IMR-90 (cell line): ENCODE measurements around the gene PIP5K1C. TPM values are rescaled to one million over a fixed set of nuclear protein-coding genes. Genes with fewer than 3 reads are reported as not detected.

Source experiments
- ATAC-seq: fragments of 200-7000 bp; cut with Tn5 transposase; 2 replicates; pipeline ENCODE4 v1.9.1; 2020; ENCODE audit warnings: low read depth, mild to moderate bottlenecking, moderate library complexity
- BruUV-seq: library from RNA; stranded (reverse); fragments of 400-500 nt; replicated peaks from 2 replicates; lab custom pipeline; 2021; lab: Mats Ljungman, UMichigan
- CTCF ChIA-PET: fragments of 300-600 bp; formaldehyde crosslinking; extraction: SDS; loops from one replicate; lab custom pipeline; 2021; ENCODE audit warnings: antibody characterized with exemption; lab: Yijun Ruan, JAX
- POLR2A ChIA-PET: fragments of 300-600 bp; sonication (Branson Sonifier 250); formaldehyde crosslinking; loops from one replicate; lab custom pipeline; 2022; ENCODE audit warnings: antibody characterized with exemption; ENCODE audit not compliant: unreplicated experiment; lab: Charles Lee
- DNase-seq: peaks from one replicate; pipeline ENCODE4 v3.0.0; 2013
- H2AFZ ChIP-seq: replicated peaks from 2 replicates; pipeline ENCODE3; 2013; ENCODE audit warnings: low read length, mild to moderate bottlenecking; ENCODE audit not compliant: poor library complexity
- H2AK5ac ChIP-seq: 2 replicates; pipeline ENCODE4 v1.6.1; 2013; ENCODE audit warnings: low read depth, low read length, inconsistent platforms
- H2AK9ac ChIP-seq: replicated peaks from 2 replicates; pipeline ENCODE3; 2013; ENCODE audit warnings: mild to moderate bottlenecking, low read depth, low read length, moderate library complexity; ENCODE audit not compliant: poor library complexity
- H2BK120ac ChIP-seq: 2 replicates; pipeline ENCODE4 v1.6.1; 2013; ENCODE audit warnings: low read depth, low read length, inconsistent platforms
- H2BK15ac ChIP-seq: 3 replicates; pipeline ENCODE4 v1.6.1; 2013; ENCODE audit warnings: low read depth, low read length, inconsistent platforms
- H2BK20ac ChIP-seq: 2 replicates; pipeline ENCODE4 v1.6.1; 2013; ENCODE audit warnings: low read depth, mild to moderate bottlenecking, inconsistent platforms, low read length, moderate library complexity
- H2BK5ac ChIP-seq: 2 replicates; pipeline ENCODE4 v1.6.1; 2013; ENCODE audit warnings: mild to moderate bottlenecking, low read depth, low read length, inconsistent platforms; ENCODE audit not compliant: poor library complexity, severe bottlenecking
- H3K14ac ChIP-seq: replicated peaks from 2 replicates; pipeline ENCODE4 v1.6.1; 2013; ENCODE audit warnings: low read depth, low read length, inconsistent platforms
- H3K18ac ChIP-seq: 2 replicates; pipeline ENCODE4 v1.6.1; 2013; ENCODE audit warnings: low read depth, low read length, control low read depth
- H3K23ac ChIP-seq: 2 replicates; pipeline ENCODE4 v1.6.1; 2013; ENCODE audit warnings: low read depth, low read length, inconsistent platforms
- H3K27ac ChIP-seq: 2 replicates; pipeline ENCODE4 v1.5.1; 2013; ENCODE audit warnings: mild to moderate bottlenecking, control low read depth, low read length; ENCODE audit not compliant: insufficient read depth
- H3K27me3 ChIP-seq: 2 replicates; pipeline ENCODE4 v1.6.1; 2013; ENCODE audit warnings: low read length; ENCODE audit not compliant: control insufficient read depth, insufficient read depth
- H3K36me3 ChIP-seq: 2 replicates; pipeline ENCODE4 v1.6.1; 2013; ENCODE audit warnings: low read length, mixed read lengths; ENCODE audit not compliant: control insufficient read depth, insufficient read depth
- H3K4ac ChIP-seq: 2 replicates; pipeline ENCODE4 v1.6.1; 2013; ENCODE audit warnings: low read depth, low read length, inconsistent platforms
- H3K4me1 ChIP-seq: 2 replicates; pipeline ENCODE4 v1.6.1; 2013; ENCODE audit warnings: low read length, mixed read lengths; ENCODE audit not compliant: control insufficient read depth, insufficient read depth
- H3K4me2 ChIP-seq: 2 replicates; pipeline ENCODE4 v1.6.1; 2013; ENCODE audit warnings: low read depth, mild to moderate bottlenecking, control low read depth, low read length, moderate library complexity
- H3K4me3 ChIP-seq: 2 replicates; pipeline ENCODE4 v1.5.1; 2013; ENCODE audit warnings: low read depth, mild to moderate bottlenecking, control low read depth, low read length, moderate library complexity; ENCODE audit not compliant: insufficient read depth
- H3K56ac ChIP-seq: 2 replicates; pipeline ENCODE4 v1.6.1; 2013; ENCODE audit warnings: low read length, inconsistent platforms; ENCODE audit not compliant: insufficient read depth; ENCODE audit errors: extremely low read depth
- H3K79me1 ChIP-seq, 2 experiments: 2 replicates each; pipeline ENCODE4 v1.6.1; 2013; ENCODE audit warnings: low read length in 2 of 2, inconsistent platforms in 1 of 2, low read depth in 1 of 2
- H3K9ac ChIP-seq: 2 replicates; pipeline ENCODE4 v1.6.1; 2013; ENCODE audit warnings: low read depth, low read length, control low read depth
- H3K9me1 ChIP-seq: 2 replicates; pipeline ENCODE4 v1.6.1; 2013; ENCODE audit warnings: low read length, inconsistent platforms; ENCODE audit not compliant: insufficient read depth
- H3K9me3 ChIP-seq: 2 replicates; pipeline ENCODE4 v1.6.1; 2013; ENCODE audit warnings: low read length; ENCODE audit not compliant: control insufficient read depth, insufficient read depth
- H4K20me1 ChIP-seq: 2 replicates; pipeline ENCODE4 v1.6.1; 2013; ENCODE audit warnings: low read length, inconsistent platforms; ENCODE audit not compliant: insufficient read depth
- H4K5ac ChIP-seq: 2 replicates; pipeline ENCODE4 v1.6.1; 2013; ENCODE audit warnings: mild to moderate bottlenecking, low read depth, low read length, control low read depth
- H4K8ac ChIP-seq, 2 experiments: 2 replicates each; pipeline ENCODE4 v1.6.1; 2013; ENCODE audit warnings: low read depth in 2 of 2, low read length in 2 of 2, control low read depth in 1 of 2, inconsistent platforms in 1 of 2
- H4K91ac ChIP-seq: 2 replicates; pipeline ENCODE4 v1.6.1; 2013; ENCODE audit warnings: low read depth, low read length, inconsistent platforms; ENCODE audit not compliant: insufficient read depth
- BHLHE40 ChIP-seq: fragments of 150-350 bp; IDR thresholded peaks from 2 replicates; pipeline ENCODE4 v1.6.1; 2016; ENCODE audit warnings: mild to moderate bottlenecking, low read depth, low read length
- CEBPB ChIP-seq: IDR thresholded peaks from 2 replicates; pipeline ENCODE4 v1.6.1; 2012; ENCODE audit warnings: low read depth, low read length, improper control_type of control experiment
- MAFK ChIP-seq: IDR thresholded peaks from 2 replicates; pipeline ENCODE4 v1.6.1; 2012; ENCODE audit warnings: low read depth, low read length, improper control_type of control experiment
- MAZ ChIP-seq: IDR thresholded peaks from 2 replicates; pipeline ENCODE4 v1.6.1; 2012; ENCODE audit warnings: low read depth, mild to moderate bottlenecking, low read length, improper control_type of control experiment, moderate library complexity, borderline replicate concordance
- MXI1 ChIP-seq: IDR thresholded peaks from 2 replicates; pipeline ENCODE4 v1.6.1; 2012; ENCODE audit warnings: low read depth, mild to moderate bottlenecking, low read length, moderate library complexity, borderline replicate concordance
- POLR2A ChIP-seq: IDR thresholded peaks from 2 replicates; pipeline ENCODE4 v1.6.1; 2012; ENCODE audit warnings: mild to moderate bottlenecking, low read depth, low read length
- RAD21 ChIP-seq: IDR thresholded peaks from 2 replicates; pipeline ENCODE4 v1.6.1; 2012; ENCODE audit warnings: low read length, improper control_type of control experiment
- WGBS, 2 experiments: methylation state at CpG; one replicate each; pipeline versions ENCODE4 v1.1.5 to v1.1.7; 2013; ENCODE audit warnings: missing lambda C conversion rate in 2 of 2; ENCODE audit not compliant: insufficient read length in 1 of 2; ENCODE audit errors: extremely low coverage in 2 of 2; 5-methylcytosine and 5-hydroxymethylcytosine counted together
- dilution Hi-C: fragments of 300-500 bp; cut with HindIII; formaldehyde crosslinking; loops from one replicate; pipeline ENCODE4 v1.14.3; 2018; ENCODE audit warnings: low sequenced_read_pairs; ENCODE audit not compliant: unreplicated experiment
- in situ Hi-C: fragments of 300-500 bp; cut with MboI; formaldehyde crosslinking; loops from 3 replicates; pipeline ENCODE4 v1.14.3; 2019; ENCODE audit warnings: low sequenced_read_pairs, inconsistent platforms, mixed read lengths
- intact Hi-C: fragments of 100-400 bp; cut with micrococcal nuclease; formaldehyde crosslinking; loops from 2 replicates; pipeline ENCODE4 v1.10.0; 2022
- polyA plus RNA-seq, 3 experiments: library from polyadenylated mRNA; depleted of rRNA; stranded (reverse); fragments of >200 nt; gene quantifications; 2 replicates each; pipeline ENCODE4 v1.2.3, GENCODE V29; 2012; ENCODE audit warnings: low replicate concordance in 1 of 3
- total RNA-seq: library from RNA; depleted of rRNA; stranded (reverse); fragments of >200 nt; gene quantifications from 2 replicates; pipeline ENCODE4 v1.2.3, GENCODE V29; 2012
- TF ChIP-seq, protein P1 (sequence below): fragments of 150-350 bp; IDR thresholded peaks from 2 replicates; pipeline ENCODE4 v1.6.1; 2017; ENCODE audit warnings: mild to moderate bottlenecking, antibody characterized with exemption, low read length, low read depth

The PIP5K1C gene
- total and polyA plus RNA-seq, 2 of the 4 experiments (the other 2 are of a cell fraction): 13.6 to 23.3 TPM

DNA sequence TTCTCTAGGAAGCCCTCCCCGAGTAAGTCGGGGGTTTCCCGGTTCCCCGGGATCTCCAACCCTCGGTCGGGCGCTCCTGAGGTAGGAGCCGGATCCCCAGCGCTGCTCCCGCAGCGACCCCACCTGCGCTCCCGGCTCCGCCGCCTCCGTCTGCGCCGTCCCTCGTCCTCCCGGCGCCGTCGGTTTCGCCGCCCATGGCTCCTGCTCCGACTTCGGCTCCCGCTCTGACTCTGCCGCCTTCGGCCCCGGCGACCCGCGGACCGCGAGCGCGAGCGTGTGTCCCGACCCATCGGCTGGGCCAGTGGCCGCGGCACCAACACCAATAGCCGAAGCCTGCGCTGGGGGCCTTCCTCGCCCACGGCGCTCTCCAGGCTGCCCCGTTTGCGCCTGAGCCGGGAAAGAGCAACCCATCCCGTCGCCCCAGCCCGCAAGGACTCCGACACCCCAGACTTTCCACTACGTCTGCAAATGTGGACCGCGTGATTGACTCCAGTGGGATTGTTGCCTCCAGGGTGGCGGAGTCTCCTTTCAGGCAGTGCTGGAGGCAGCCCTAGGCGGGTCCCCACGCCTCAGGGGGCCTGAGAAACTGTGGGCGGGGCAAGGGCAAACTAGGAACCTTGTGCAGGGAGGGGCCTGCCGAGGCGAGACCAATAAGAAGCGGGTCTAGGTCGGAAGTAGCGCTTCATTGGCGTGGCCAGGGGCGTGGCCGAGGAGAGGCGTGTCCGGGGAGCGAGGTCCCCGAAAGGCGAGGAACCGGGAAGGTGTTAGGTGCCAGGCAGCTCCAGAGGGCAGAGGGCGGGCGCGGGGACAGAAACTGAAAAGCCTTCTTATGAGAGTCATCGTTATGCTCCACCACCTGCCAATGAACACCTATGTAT lies 73.6 kb downstream of the PIP5K1C start, which contains the start of gene CACTIN:
TSS of gene CACTIN (minus strand) at position 318 of the 878 bp plus-strand sequence. CDS start at position 290, 28 bp downstream.
- intact Hi-C loops: loop anchor here (5.0 kb wide), 1 partner anchor 119 kb away; the partner anchor contains the start of gene FZR1

More for the DNA sequence above, 73.6 kb downstream of the PIP5K1C start, which contains the start of gene CACTIN:
- H3K4ac ChIP-seq: peak within 1 kb of the TSS; percentile 99
- peak within 1 kb of the TSS; percentile 97 for H4K5ac ChIP-seq
- in situ Hi-C loops: no loop called here
- peak within 1 kb of the TSS; percentile 94 for H3K27ac ChIP-seq
- no peaks in the 10 kb centered on the region for H3K27me3 ChIP-seq
- peaks cover 20% of the 10 kb centered on the region; the same call in 1 of the 2 replicates for H3K36me3 ChIP-seq
- H4K91ac ChIP-seq: peak within 1 kb of the TSS; percentile 100
- H4K8ac ChIP-seq: peak within 1 kb of the TSS; percentile 63 to 100
- H2AK5ac ChIP-seq: peak within 1 kb of the TSS; percentile 88
- no TSS peak for BruUV-seq
- peaks cover 3% of the 10 kb centered on the region; the same call in 1 of the 2 replicates for H3K9me1 ChIP-seq
- peak; percentile 71; the same call in 1 of the 2 replicates for TF ChIP-seq MAZ
- TF ChIP-seq, protein P1, sequence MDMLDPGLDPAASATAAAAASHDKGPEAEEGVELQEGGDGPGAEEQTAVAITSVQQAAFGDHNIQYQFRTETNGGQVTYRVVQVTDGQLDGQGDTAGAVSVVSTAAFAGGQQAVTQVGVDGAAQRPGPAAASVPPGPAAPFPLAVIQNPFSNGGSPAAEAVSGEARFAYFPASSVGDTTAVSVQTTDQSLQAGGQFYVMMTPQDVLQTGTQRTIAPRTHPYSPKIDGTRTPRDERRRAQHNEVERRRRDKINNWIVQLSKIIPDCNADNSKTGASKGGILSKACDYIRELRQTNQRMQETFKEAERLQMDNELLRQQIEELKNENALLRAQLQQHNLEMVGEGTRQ: peak; percentile 47; the same call in 1 of the 2 replicates
- TF ChIP-seq MXI1: peak; percentile 84; the same call in 1 of the 2 replicates
- TF ChIP-seq BHLHE40: no peak
- peak; percentile 9; the same call in 1 of the 2 replicates for TF ChIP-seq MAFK
- TF ChIP-seq RAD21: peak; percentile 6; the same call in 1 of the 2 replicates
- TF ChIP-seq POLR2A: peak; percentile 93
- TF ChIP-seq CEBPB: no peak
- H2BK20ac ChIP-seq: peak within 1 kb of the TSS; percentile 96
- DNase-seq: peak; percentile 97
- H3K56ac ChIP-seq: peak within 1 kb of the TSS; percentile 79
- peak; percentile 99 for ATAC-seq
- peaks cover 6% of the 10 kb centered on the region; the same call in 1 of the 2 replicates for H3K4me1 ChIP-seq
- H3K79me1 ChIP-seq: peaks cover 13 to 37% of the 10 kb centered on the region in 2 experiments; a peak in 3 of 4 replicates
- peak within 1 kb of the TSS; percentile 91 for H3K4me3 ChIP-seq
- H2BK15ac ChIP-seq: peak within 1 kb of the TSS; percentile 92; the same call in 2 of the 3 replicates
- peak within 1 kb of the TSS; percentile 99 for H2BK5ac ChIP-seq
- ChIA-PET POLR2A (no interaction called here), CTCF (no interaction called here)
- peak within 1 kb of the TSS; percentile 99 for H2BK120ac ChIP-seq
- H3K9ac ChIP-seq: peak within 1 kb of the TSS; percentile 83
- peak within 1 kb of the TSS; percentile 100 for H2AK9ac ChIP-seq
- peak within 1 kb of the TSS; percentile 99 for H2AFZ ChIP-seq
- peak within 1 kb of the TSS; percentile 100 for H3K14ac ChIP-seq
- peak within 1 kb of the TSS; percentile 98 for H3K23ac ChIP-seq
- H3K18ac ChIP-seq: peak within 1 kb of the TSS; percentile 98
- dilution Hi-C loops: no loop called here
- no peaks in the 10 kb centered on the region for H3K9me3 ChIP-seq
- 0% methylated on average over 49 of the region's 80 CpGs; no CpG with 5 or more reads in 1 of the 2 experiments for WGBS, 2 experiments
- H4K20me1 ChIP-seq: peaks cover 19% of the 10 kb centered on the region
- peak within 1 kb of the TSS; percentile 99 for H3K4me2 ChIP-seq
